Right cardiac atrium (tissue), 5 donors: ENCODE results near the gene GPC5. TPM values are rescaled to one million over a fixed set of nuclear protein-coding genes. Genes with fewer than 3 reads are reported as not detected.
"Not testable (repeated sequence)": the region's sequence is repeated elsewhere in the genome, so short reads cannot be mapped to it uniquely, and the experiment has no call there.

Source experiments
- ATAC-seq, 2 donors: fragments of 200-7000 bp; cut with Tn5 transposase; one replicate each; pipeline versions ENCODE4 v1.8.0 to v1.9.1; 2020; ENCODE audit warnings: moderate library complexity in 2 of 2, mild to moderate bottlenecking in 1 of 2
- DNase-seq, 3 donors: peaks; one replicate each; pipeline ENCODE4 v3.0.0-alpha.2; 2020
- H3K27ac ChIP-seq: one replicate; pipeline ENCODE4 v1.5.1; 2013; ENCODE audit warnings: mild to moderate bottlenecking, low read length, control low read depth, moderate library complexity
- H3K27me3 ChIP-seq: one replicate; pipeline ENCODE4 v1.6.1; 2013; ENCODE audit not compliant: control insufficient read depth, insufficient read depth
- H3K4me1 ChIP-seq: one replicate; pipeline ENCODE4 v1.6.1; 2013; ENCODE audit warnings: low read length; ENCODE audit not compliant: control insufficient read depth, insufficient read depth
- H3K4me3 ChIP-seq: one replicate; pipeline ENCODE4 v1.5.1; 2013; ENCODE audit warnings: low read length, control low read depth
- H3K9me3 ChIP-seq: one replicate; pipeline ENCODE4 v1.6.1; 2013; ENCODE audit warnings: low read length; ENCODE audit not compliant: control insufficient read depth
- WGBS: extraction: QIAGEN DNeasy Blood & Tissue Kit; methylation state at CpG from one replicate; pipeline ENCODE4 v1.1.7; 2013; 5-methylcytosine and 5-hydroxymethylcytosine counted together
- intact Hi-C, 4 donors: fragments of 100-400 bp; cut with DNase I; formaldehyde crosslinking; loops; one replicate each; pipeline versions ENCODE4 v1.11.0 to v1.14.0; 2022 to 2023
- polyA plus RNA-seq: library from polyadenylated mRNA; stranded (reverse); fragments of 200-250 nt; gene quantifications from one replicate; pipeline ENCODE4 v1.2.3, GENCODE V29; 2013
- total RNA-seq, 4 donors: library from RNA; stranded (reverse); fragmentation: NEBNext Ultra II Directional; extraction: Animal tissue kit (Norgen Biotek cat#: 25700); gene quantifications; one replicate each; pipeline ENCODE4 v1.2.1, GENCODE V29; 2021
- donor health status: healthy with polysubstance abuse.
- donor health status: DM: no; HTN: yes; CAD: no.
- donor health status: DM: no; HTN: no; CAD: no.
- donor health status: DM: no; HTN: yes; CAD: no; lungs with severe emphysema.
- donor health status: DM: yes; HTN: yes; CAD: no.

The GPC5 gene
- total and polyA plus RNA-seq, 5 donors: 0.99 to 4.3 (median 2.6) TPM

GRCh38 chr13:92272177-92272576 is 873.8 kb downstream of the GPC5 start:
- Histone ChIP-seq H3K27ac (no peak overlapping the region), H3K9me3 (no peaks in the 10 kb centered on the region), H3K4me1 (no peaks in the 10 kb centered on the region), H3K27me3 (no peaks in the 10 kb centered on the region), H3K4me3 (no peak overlapping the region)
- intact Hi-C loops: no loop called here
- WGBS: 94% methylated on average over 1 of the region's 1 CpG
- DNase-seq (no peak), ATAC-seq (no peak)

- WGBS: 66% methylated on average over 8 of the region's 8 CpGs
- ATAC-seq, H3K27ac ChIP-seq, H3K4me3 ChIP-seq, DNase-seq, H3K9me3 ChIP-seq, H3K4me1 ChIP-seq, intact Hi-C loops, H3K27me3 ChIP-seq: not testable (repeated sequence)
These were observed 882.6 kb downstream of the GPC5 start for GRCh38 chr13:92280986-92281385.

DNA sequence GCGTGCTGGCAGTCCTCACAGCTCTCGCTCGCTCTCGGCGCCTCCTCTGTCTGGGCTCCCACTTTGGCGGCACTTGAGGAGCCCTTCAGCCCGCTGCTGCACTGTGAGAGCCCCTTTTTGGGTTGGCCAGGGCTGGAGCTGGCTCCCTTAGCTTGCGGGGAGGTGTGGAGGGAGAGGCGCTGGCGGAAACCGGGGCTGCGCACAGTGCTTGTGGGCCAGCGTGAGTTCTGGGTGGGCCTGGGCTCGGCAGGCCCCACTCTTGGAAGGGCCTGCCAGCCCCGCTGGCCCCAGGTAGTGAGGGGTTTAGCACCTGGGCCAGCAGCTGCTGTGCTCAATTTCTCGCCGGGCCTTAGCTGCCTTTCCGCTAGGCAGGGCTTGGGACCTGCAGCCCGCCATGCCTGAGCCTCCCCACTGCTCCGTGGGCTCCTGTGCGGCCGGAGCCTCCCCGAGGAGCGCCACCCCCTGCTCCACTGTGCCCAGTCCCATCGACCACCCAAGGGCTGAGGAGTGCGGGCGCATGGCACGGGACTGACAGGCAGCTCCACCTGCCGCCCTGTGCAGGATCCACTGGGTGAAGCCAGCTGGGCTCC is 892.4 kb downstream of the GPC5 start:
- H3K27ac ChIP-seq, H3K4me3 ChIP-seq, intact Hi-C loops, H3K9me3 ChIP-seq, ATAC-seq, H3K4me1 ChIP-seq, H3K27me3 ChIP-seq: not testable (repeated sequence)
- DNase-seq: peak in 1 of 3 donors; percentile 40
- WGBS: 93% methylated on average over 29 of the region's 29 CpGs

DNA sequence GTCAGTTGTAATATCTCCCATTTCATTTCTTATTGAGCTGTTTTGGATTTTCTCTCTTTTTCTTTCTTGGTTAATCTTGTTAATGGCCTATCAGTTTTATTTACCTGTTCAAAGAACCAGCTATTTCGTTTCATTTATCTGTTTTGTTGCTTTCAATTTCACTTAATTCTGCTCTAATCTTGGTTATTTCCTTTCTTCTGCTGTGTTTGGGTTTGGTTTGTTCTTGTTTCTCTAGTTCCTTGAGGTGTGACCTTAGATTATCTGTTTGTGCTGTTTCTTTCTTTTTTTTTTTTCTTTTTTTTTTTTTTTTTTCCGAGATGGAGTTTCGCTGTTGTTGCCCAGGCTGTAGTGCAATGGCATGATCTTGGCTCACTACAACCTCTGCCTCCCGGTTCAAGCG is 896.1 kb downstream of the GPC5 start:
- H3K9me3 ChIP-seq, H3K27me3 ChIP-seq, H3K27ac ChIP-seq, DNase-seq, H3K4me3 ChIP-seq, intact Hi-C loops, H3K4me1 ChIP-seq, ATAC-seq: not testable (repeated sequence)
- 82% methylated on average over 5 of the region's 5 CpGs for WGBS

GRCh38 chr13:92296154-92296671 is 897.8 kb downstream of the GPC5 start:
- H3K27ac ChIP-seq, DNase-seq, H3K4me3 ChIP-seq, H3K27me3 ChIP-seq, intact Hi-C loops, H3K4me1 ChIP-seq, H3K9me3 ChIP-seq, ATAC-seq: not testable (repeated sequence)
- 85% methylated on average over 3 of the region's 3 CpGs for WGBS

DNA sequence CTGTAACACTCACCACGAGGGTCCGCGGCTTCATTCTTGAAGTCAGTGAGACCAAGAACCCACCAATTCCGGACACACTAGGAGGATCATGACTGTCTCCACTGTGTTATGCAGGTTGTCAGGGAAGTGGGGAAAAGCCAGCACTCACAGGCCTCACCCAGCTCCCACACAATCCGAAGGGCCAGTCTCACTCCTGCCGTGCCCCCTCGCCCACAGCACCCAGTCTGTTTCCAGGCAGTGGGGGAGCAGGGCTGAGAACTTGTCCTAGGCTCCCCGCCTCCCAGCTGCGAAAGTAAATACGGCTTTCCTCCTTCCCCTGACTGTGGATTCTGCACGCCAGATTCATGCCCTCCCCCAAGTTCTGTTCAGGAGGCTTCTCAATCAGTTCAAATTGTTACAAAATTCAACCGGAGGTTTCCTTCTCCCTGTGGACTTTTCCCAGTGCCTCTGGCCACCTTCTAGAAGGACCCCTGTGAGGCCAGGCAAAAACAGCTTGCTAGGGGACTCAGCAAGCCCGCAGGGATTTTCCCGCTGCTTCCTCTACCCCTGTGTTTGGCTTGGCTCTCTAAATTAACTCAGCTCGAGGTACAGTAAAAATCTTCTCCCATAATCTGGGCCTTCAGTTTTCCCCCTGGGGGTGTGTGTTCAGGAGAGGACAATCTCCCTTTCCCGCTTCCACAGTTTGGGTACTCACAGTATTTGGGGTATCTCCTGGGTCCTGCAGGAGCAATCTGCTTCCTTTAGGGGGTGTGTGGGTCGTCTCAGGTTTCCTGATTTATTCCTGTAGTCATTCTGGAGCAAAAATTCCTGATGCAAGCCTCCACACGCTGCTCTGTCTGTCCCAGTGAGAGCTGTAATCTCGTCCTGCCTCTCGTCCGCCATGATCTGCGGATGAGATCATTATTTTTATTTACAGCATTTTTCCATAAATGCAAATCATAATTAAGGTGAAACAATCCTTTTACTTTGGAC is 899.8 kb downstream of the GPC5 start:
- intact Hi-C loops: no loop called here
- ATAC-seq (no peak), DNase-seq (no peak)
- Histone ChIP-seq H3K4me3 (no peak overlapping the region), H3K4me1 (no peaks in the 10 kb centered on the region), H3K9me3 (no peaks in the 10 kb centered on the region), H3K27me3 (no peaks in the 10 kb centered on the region), H3K27ac (no peak overlapping the region)
- 81% methylated on average over 22 of the region's 22 CpGs for WGBS

DNA sequence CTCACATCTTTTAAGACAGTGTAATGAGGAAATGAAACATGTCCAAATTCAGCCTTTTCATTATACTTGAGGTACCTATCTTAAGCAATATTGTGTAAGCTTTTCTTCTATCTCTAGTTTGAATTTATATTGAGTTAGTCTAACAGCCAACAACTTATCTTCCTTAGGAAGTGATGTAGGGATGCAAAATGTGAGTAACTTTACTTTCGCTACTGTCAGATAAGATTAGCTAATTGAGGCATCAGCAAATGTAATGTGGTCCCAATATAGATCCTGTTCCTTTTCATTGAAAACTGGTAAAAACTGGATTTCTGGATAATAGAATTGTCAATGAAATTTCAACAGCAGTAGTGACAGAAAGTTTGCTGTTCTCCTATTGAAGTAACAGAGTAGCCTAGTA is 902.2 kb downstream of the GPC5 start:
- no peaks in the 10 kb centered on the region for H3K9me3 ChIP-seq
- intact Hi-C loops: no loop called here
- ATAC-seq (no peak), DNase-seq (no peak)
- WGBS: 48% methylated on average over 1 of the region's 1 CpG
- no peaks in the 10 kb centered on the region for H3K4me1 ChIP-seq
- no peak overlapping the region for H3K4me3 ChIP-seq
- no peaks in the 10 kb centered on the region for H3K27me3 ChIP-seq
- H3K27ac ChIP-seq: no peak overlapping the region

GRCh38 chr13:92303428-92303827 is 905.0 kb downstream of the GPC5 start:
- H3K27me3 ChIP-seq: no peaks in the 10 kb centered on the region
- H3K27ac ChIP-seq: no peak overlapping the region
- no peaks in the 10 kb centered on the region for H3K9me3 ChIP-seq
- intact Hi-C loops: no loop called here
- ATAC-seq (peak; percentile 62 to 66), DNase-seq (no peak)
- no peak overlapping the region for H3K4me3 ChIP-seq
- WGBS: 38% methylated on average over 1 of the region's 1 CpG
- H3K4me1 ChIP-seq: no peaks in the 10 kb centered on the region

GRCh38 chr13:92307752-92308151 is 909.3 kb downstream of the GPC5 start:
- 63% methylated on average over 2 of the region's 2 CpGs for WGBS
- Histone ChIP-seq H3K4me3 (no peak overlapping the region), H3K27me3 (no peaks in the 10 kb centered on the region), H3K9me3 (no peaks in the 10 kb centered on the region), H3K4me1 (no peaks in the 10 kb centered on the region), H3K27ac (no peak overlapping the region)
- intact Hi-C loops: no loop called here
- ATAC-seq: no peak
- no peak for DNase-seq

GRCh38 chr13:92312823-92313222 is 914.4 kb downstream of the GPC5 start:
- no peak for DNase-seq
- H3K27ac ChIP-seq: no peak overlapping the region
- no peak overlapping the region for H3K4me3 ChIP-seq
- no peaks in the 10 kb centered on the region for H3K9me3 ChIP-seq
- H3K4me1 ChIP-seq: no peaks in the 10 kb centered on the region
- intact Hi-C loops: no loop called here
- no peak for ATAC-seq
- WGBS: 69% methylated on average over 2 of the region's 2 CpGs
- no peaks in the 10 kb centered on the region for H3K27me3 ChIP-seq

GRCh38 chr13:92313382-92313781 is 915.0 kb downstream of the GPC5 start:
- Histone ChIP-seq H3K4me1 (no peaks in the 10 kb centered on the region), H3K4me3 (no peak overlapping the region), H3K9me3 (no peaks in the 10 kb centered on the region), H3K27ac (no peak overlapping the region), H3K27me3 (no peaks in the 10 kb centered on the region)
- ATAC-seq: no peak
- no peak for DNase-seq
- WGBS: 32% methylated on average over 2 of the region's 2 CpGs
- intact Hi-C loops: no loop called here
